Upper lobe of left lung (tissue), 4 donors: Measurements from ENCODE around the gene DMAC2.

ENCODE experiments used
- CTCF ChIP-seq, 6 experiments: fragments of 450-650 bp in 4 of 6; fragments of 200-600 bp in 2 of 6; sonication (generic) in 2 of 6; IDR thresholded peaks; one replicate each; pipeline ENCODE4 v1.5.1; 2016 to 2019; ENCODE audit warnings: antibody characterized with exemption in 6 of 6
- POLR2A ChIP-seq, 4 donors: fragments of 450-650 bp; IDR thresholded peaks; one replicate each; pipeline ENCODE4 v1.5.1; 2016 to 2017; ENCODE audit warnings: antibody characterized with exemption in 4 of 4, mild to moderate bottlenecking in 2 of 4
- POLR2AphosphoS5 ChIP-seq, 2 donors: sonication (generic); formaldehyde crosslinking; IDR thresholded peaks; one replicate each; pipeline ENCODE4 v1.5.1; 2017; ENCODE audit warnings: antibody characterized with exemption in 2 of 2

GRCh38 chr19:41427647-41428480 lies 11.8 kb downstream of the DMAC2 start:
- no peak for TF ChIP-seq CTCF (IDR thresholded peaks at IDR 0.05)
- peak in 1 of 2 donors; percentile 24 for TF ChIP-seq POLR2AphosphoS5 (IDR thresholded peaks at IDR 0.05)
- TF ChIP-seq POLR2A (IDR thresholded peaks at IDR 0.05) = no peak
